ENCODE results near the gene AKIP1. TPM values are rescaled to one million over a fixed set of nuclear protein-coding genes. Genes with fewer than 3 reads are reported as not detected.

The AKIP1 gene
- 44.0 and 44.9 TPM in 2 replicates for total RNA-seq

DNA sequence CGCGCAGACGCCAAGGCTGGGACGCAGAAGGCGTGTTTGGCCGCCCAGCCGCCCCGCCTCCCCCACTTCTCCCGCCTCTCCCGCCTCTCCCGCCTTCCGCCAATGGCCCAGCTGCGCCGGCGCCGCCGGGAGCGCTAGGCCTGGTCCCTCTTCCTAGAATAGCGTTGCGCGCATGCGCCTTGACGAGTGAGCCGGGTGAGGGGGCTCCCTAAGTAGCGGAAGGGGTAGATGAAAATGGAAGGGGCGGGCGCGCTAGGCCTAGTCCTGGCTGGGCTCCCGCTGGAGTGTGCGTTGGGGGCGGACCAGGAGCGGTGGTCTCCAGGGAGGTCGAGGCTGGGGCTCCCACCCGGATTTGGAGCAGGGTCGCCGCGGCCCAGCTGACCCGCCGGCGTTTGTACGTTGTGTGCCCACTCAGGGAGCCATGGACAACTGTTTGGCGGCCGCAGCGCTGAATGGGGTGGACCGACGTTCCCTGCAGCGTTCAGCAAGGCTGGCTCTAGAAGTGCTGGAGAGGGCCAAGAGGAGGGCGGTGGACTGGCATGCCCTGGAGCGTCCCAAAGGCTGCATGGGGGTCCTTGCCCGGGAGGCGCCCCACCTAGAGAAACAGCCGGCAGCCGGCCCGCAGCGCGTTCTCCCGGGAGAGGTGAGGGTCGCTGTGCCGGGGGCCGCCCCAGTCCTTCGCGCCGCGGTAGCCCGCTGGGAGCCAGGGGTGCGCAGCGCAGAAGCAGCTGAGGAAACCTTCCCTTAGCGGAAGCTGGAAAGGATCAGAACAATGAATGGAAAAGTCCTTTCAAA, at the start of gene AKIP1:
TSS of gene AKIP1 (plus strand) at position 161 of the 795 bp plus-strand sequence. CDS start at position 422, 261 bp downstream.

DNA sequence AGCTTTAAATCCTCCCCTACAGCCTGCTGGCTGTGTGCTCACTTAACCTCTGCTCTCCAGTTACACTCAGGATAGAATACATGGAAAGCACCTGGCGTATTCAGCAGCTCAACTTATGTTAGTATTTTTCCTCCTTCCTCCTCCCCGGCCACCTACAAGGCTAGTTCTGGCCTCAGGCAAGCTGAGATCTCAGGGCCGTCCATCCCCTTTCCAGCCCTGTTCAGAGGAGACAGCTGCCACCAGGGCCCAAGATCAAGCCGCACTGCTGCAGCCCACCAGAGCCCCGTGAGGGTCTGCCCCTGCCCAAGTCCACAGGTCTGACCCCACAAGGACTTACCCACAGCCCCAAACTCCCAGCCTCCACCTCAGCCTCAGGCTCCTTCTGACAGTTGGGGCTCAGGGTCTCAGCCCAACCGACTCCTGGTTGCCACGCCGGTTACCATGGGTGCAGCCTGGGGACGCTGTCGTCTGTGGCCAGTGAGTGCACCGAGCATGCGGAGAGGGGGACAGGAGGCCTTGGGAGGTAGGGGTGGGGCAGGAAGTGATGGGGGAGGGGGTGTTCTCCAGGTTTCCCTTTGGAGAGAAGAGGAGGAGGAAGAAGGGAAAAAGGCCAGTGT, 21.7 kb downstream of the AKIP1 start, which contains the start of gene C11orf16:
TSS of gene C11orf16 (minus strand) at position 384 of the 617 bp plus-strand sequence. CDS start 639 bp downstream, outside the sequence.

DNA sequence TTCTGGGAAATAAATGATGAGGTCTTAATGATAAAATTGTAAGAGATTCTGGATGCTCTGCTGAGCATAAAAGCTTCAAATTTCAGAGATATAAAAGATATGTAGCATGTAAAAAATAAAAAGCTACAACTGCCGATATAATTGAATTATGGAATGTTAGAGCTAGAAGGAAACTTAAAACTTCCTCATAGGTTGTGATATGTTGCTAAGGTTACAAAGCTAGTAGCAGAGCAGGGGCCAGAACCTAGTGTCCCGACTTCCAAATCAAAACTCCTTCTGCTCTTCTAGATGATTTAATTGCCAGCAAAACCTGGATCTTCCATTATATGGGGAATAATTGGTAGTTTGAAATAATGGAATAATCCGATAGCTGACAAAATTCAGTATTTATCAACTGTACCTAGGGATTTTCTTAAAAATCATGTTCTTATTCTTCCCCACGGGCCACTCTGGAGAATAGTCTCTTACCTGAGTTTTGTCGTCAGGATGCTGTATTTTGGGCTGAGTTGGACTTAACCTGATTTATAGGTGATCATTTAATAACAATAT, 31.6 kb downstream of the AKIP1 start, which contains the start of gene ASCL3:
TSS of gene ASCL3 (minus strand) at position 499 of the 549 bp plus-strand sequence. CDS start 4,855 bp downstream, outside the sequence.

GRCh38 chr11:8964324-8965320, 53.6 kb downstream of the AKIP1 start, which contains the start of gene TMEM9B:
Gene TMEM9B (minus strand): TSS chr11:8964442. CDS start chr11:8964313, 129 bp downstream.

Other genes with a start within 250 kb of the AKIP1 start
- gene TRIM66, start 228.5 kb upstream of the AKIP1 start, total RNA-seq: 0.74 and 1.7 TPM in 2 replicates
- gene RPL27A, start 228.4 kb upstream of the AKIP1 start, total RNA-seq: 1,112 and 1,364 TPM in 2 replicates
- gene C11orf16, start 21.8 kb downstream of the AKIP1 start, total RNA-seq: not detected in 2 replicates
- gene ASCL3, start 31.8 kb downstream of the AKIP1 start, total RNA-seq: not detected in 2 replicates
- 31.5 and 33.0 TPM in 2 replicates for gene TMEM9B, start 53.3 kb downstream of the AKIP1 start, total RNA-seq
- gene NRIP3, start 92.8 kb downstream of the AKIP1 start, total RNA-seq: 9.7 and 11.8 TPM in 2 replicates
- 0.30 and 1.2 TPM in 2 replicates for gene SCUBE2, start 180.4 kb downstream of the AKIP1 start, total RNA-seq